Testis (tissue), 2 donors: ENCODE data around the gene CSNK2A2.

ENCODE experiments used
- CTCF ChIP-seq, 3 experiments: fragments of 450-650 bp in 2 of 3; fragments of 200-600 bp in 1 of 3; sonication (generic) in 1 of 3; IDR thresholded peaks; one replicate each; pipeline ENCODE4 v1.5.1; 2016 to 2019; ENCODE audit warnings: antibody characterized with exemption in 3 of 3, mild to moderate bottlenecking in 2 of 3, moderate library complexity in 1 of 3
- POLR2A ChIP-seq: fragments of 450-650 bp; IDR thresholded peaks from one replicate; pipeline ENCODE4 v1.6.1; 2017; ENCODE audit warnings: antibody characterized with exemption, mild to moderate bottlenecking, moderate library complexity

GRCh38 chr16:58226790-58227189 lies 28.9 kb upstream of the CSNK2A2 start:
- TF ChIP-seq CTCF (IDR thresholded peaks at IDR 0.05) (no peak), POLR2A (no peak)
